ENCODE data around the gene ADCY5. TPM values are rescaled to one million over a fixed set of nuclear protein-coding genes. Genes with fewer than 3 reads are reported as not detected.
A peak's percentile ranks its signal among the peaks of the same experiment; 100 is the strongest.

Gene ADCY5
- total RNA-seq, 2 donors from 2014 or later, result 4.5 to 17.4 TPM

- intact Hi-C loops (cut with DNase I, micrococcal nuclease), result no loop called here
- ATAC-seq (no peak), DNase-seq (no peak)
These were observed 32.7 kb downstream of the ADCY5 start for GRCh38 chr3:123416173-123416572.

- no peak for DNase-seq
- ATAC-seq, result no peak
- intact Hi-C loops (cut with DNase I, micrococcal nuclease), result no loop called here
These were observed 33.7 kb downstream of the ADCY5 start for GRCh38 chr3:123414973-123415775.

GRCh38 chr3:123412811-123413604 lies 35.9 kb downstream of the ADCY5 start:
- no peak for DNase-seq
- ATAC-seq, result no peak
- intact Hi-C loops (cut with DNase I, micrococcal nuclease), result no loop called here

GRCh38 chr3:123412076-123412475 lies 36.8 kb downstream of the ADCY5 start:
- intact Hi-C loops (cut with DNase I, micrococcal nuclease), result no loop called here
- no peak for DNase-seq
- ATAC-seq, result no peak

- DNase-seq, result no peak
- intact Hi-C loops (cut with DNase I, micrococcal nuclease), result no loop called here
- peak; percentile 45 for ATAC-seq
These were observed 37.4 kb downstream of the ADCY5 start for GRCh38 chr3:123411340-123412040.

- ATAC-seq (peak; percentile 3), DNase-seq (no peak)
- intact Hi-C loops (cut with DNase I, micrococcal nuclease), result no loop called here
These were observed 38.8 kb downstream of the ADCY5 start for GRCh38 chr3:123410149-123410515.

- ATAC-seq, result peak; percentile 88
- intact Hi-C loops (cut with DNase I, micrococcal nuclease), result no loop called here
- peak; percentile 68 to 79 for DNase-seq
These were observed 39.3 kb downstream of the ADCY5 start for GRCh38 chr3:123409443-123410148.

GRCh38 chr3:123406598-123406997 lies 42.3 kb downstream of the ADCY5 start:
- intact Hi-C loops (cut with DNase I, micrococcal nuclease), result no loop called here

GRCh38 chr3:123405936-123406510 lies 42.9 kb downstream of the ADCY5 start:
- ATAC-seq, result no peak
- intact Hi-C loops (cut with DNase I, micrococcal nuclease), result no loop called here
- DNase-seq, result no peak

More at GRCh38 chr3:123406598-123406997, 42.3 kb downstream of the ADCY5 start:
- no peak for ATAC-seq
- DNase-seq, result peak; percentile 45 to 85

GRCh38 chr3:123405021-123405420 lies 43.9 kb downstream of the ADCY5 start:
- intact Hi-C loops (cut with DNase I, micrococcal nuclease), result no loop called here
- no peak for ATAC-seq
- no peak for DNase-seq

- ATAC-seq (no peak), DNase-seq (no peak)
- intact Hi-C loops (cut with DNase I, micrococcal nuclease), result no loop called here
These were observed 44.5 kb downstream of the ADCY5 start for GRCh38 chr3:123404391-123404790.

- DNase-seq (peak in 1 of 2 donors; percentile 55), ATAC-seq (no peak)
- intact Hi-C loops (cut with DNase I, micrococcal nuclease), result no loop called here
These were observed 46.9 kb downstream of the ADCY5 start for GRCh38 chr3:123401836-123402530.

GRCh38 chr3:123400169-123400568 lies 48.7 kb downstream of the ADCY5 start:
- intact Hi-C loops (cut with DNase I, micrococcal nuclease), result no loop called here
- DNase-seq (no peak), ATAC-seq (no peak)

GRCh38 chr3:123399653-123400052 lies 49.2 kb downstream of the ADCY5 start:
- no peak for ATAC-seq
- DNase-seq, result no peak

GRCh38 chr3:123397921-123398785 lies 50.7 kb downstream of the ADCY5 start:
- intact Hi-C loops (cut with DNase I, micrococcal nuclease), result no loop called here
- ATAC-seq (no peak), DNase-seq (no peak)

More at GRCh38 chr3:123399653-123400052, 49.2 kb downstream of the ADCY5 start:
- intact Hi-C loops (cut with DNase I, micrococcal nuclease), result no loop called here

- intact Hi-C loops (cut with DNase I, micrococcal nuclease), result no loop called here
- peak; percentile 17 for ATAC-seq
- DNase-seq, result no peak
These were observed 51.8 kb downstream of the ADCY5 start for GRCh38 chr3:123397050-123397590.
